ENCODE data around the gene DNASE1L3. TPM values are rescaled to one million over a fixed set of nuclear protein-coding genes. Genes with fewer than 3 reads are reported as not detected.

The DNASE1L3 gene
- total RNA-seq, 4 donors from 2014 or later, result 0.58 to 2.4 (median 1.3) TPM; not detected in 1

DNA sequence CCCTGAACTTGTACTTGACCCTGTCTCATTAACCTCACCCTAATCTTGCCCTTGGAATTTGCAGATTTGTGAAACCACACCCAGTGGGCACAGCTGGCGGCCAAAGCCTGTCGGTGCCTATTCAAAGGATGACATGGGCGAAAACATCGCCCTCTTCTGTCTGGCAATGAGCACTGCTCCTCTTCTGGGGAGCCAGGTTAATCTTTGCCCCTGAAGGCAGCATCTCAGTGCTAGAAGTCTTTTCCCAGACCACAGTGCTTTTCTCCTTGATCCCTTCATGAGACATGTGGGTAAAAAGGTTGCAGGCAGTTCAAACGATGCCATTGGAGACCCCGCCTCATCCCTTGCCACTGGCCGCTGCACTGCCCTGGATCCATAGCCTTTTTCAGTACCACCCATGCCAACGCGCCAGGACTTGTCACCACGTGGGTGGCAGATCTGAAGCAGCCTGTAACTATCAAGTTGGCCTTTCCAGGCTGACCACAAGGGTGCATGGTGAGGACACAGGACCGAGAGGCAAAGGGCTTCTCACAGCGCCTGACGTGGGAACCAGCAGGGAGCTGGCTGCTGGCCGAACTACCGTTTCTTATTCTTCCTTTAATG lies 6.5 kb upstream of the DNASE1L3 start:
- no peaks in the 10 kb centered on the region for H3K9me3 ChIP-seq
- no peak overlapping the region for H3K27ac ChIP-seq
- H3K27me3 ChIP-seq, result no peaks in the 10 kb centered on the region
- TF ChIP-seq POLR2A (IDR thresholded peaks at IDR 0.05) (no peak), CTCF (IDR thresholded peaks at IDR 0.05) (peak; percentile 55 to 78 (median 68))
- no peak overlapping the region for H3K4me3 ChIP-seq
- no peaks in the 10 kb centered on the region for H3K36me3 ChIP-seq
- peak; percentile 78 for ATAC-seq
- peaks cover 0 to 12% (median 0%) of the 10 kb centered on the region in 3 donors for H3K4me1 ChIP-seq
- 20 to 25% methylated on average over 5 to 8 of the region's 15 CpGs for WGBS, 2 donors (ENCODE audit: low coverage in 1 of 2)

GRCh38 chr3:58216496-58217195 lies 5.9 kb upstream of the DNASE1L3 start:
- Histone ChIP-seq H3K9me3 (no peaks in the 10 kb centered on the region), H3K36me3 (no peaks in the 10 kb centered on the region), H3K4me1 (peaks cover 0 to 12% (median 0%) of the 10 kb centered on the region in 3 donors), H3K27ac (no peak overlapping the region), H3K27me3 (no peaks in the 10 kb centered on the region), H3K4me3 (no peak overlapping the region)
- 81 to 82% methylated on average over 10 of the region's 10 CpGs for WGBS, 2 donors (ENCODE audit: low coverage in 1 of 2)
- TF ChIP-seq EP300 (IDR thresholded peaks at IDR 0.05), result no peak
- TF ChIP-seq POLR2A (IDR thresholded peaks at IDR 0.05), result no peak
- no peak for TF ChIP-seq CTCF (IDR thresholded peaks at IDR 0.05)
- TF ChIP-seq POLR2AphosphoS5 (IDR thresholded peaks at IDR 0.05), result no peak
- no peak for ATAC-seq

DNA sequence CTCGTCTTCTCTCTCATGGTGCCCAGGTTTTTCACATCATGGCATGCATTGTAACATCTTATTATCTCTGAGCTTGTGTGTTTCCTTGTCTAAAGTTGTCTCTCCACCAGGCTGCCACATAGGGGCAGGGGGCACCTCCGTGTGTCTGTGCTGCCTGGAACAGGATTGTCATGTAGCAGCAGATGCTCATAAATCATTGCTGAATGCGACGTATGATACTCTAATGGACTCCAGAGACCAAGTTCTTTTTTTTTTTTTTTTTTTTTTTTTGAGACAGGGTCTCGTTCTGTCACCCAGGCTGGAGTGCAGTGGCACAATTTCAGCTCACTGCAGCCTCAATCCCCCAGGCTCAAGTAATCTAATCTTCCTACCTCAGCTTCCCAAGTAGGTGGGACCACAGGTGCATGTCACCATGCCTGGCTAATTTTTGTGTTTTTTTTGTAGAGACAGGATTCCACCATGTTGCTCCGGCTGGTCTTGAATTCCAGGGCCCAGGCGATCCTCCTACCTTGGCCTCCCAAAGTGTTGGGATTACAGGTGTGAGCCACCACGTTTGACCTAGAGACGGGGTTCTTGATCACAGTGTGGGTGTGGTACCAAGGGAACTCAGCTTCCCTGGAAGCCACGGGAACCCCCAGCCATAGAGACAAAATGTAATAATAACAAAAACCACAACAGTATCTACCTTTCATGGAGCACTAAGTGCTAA lies 4.7 kb upstream of the DNASE1L3 start:
- TF ChIP-seq CTCF (IDR thresholded peaks at IDR 0.05), result no peak
- no peak for TF ChIP-seq POLR2AphosphoS5 (IDR thresholded peaks at IDR 0.05)
- no peak for TF ChIP-seq EP300 (IDR thresholded peaks at IDR 0.05)
- no peak for TF ChIP-seq POLR2A (IDR thresholded peaks at IDR 0.05)
- WGBS, 2 donors (ENCODE audit: low coverage in 1 of 2), result 52 to 76% methylated on average over 4 to 5 of the region's 10 CpGs

DNA sequence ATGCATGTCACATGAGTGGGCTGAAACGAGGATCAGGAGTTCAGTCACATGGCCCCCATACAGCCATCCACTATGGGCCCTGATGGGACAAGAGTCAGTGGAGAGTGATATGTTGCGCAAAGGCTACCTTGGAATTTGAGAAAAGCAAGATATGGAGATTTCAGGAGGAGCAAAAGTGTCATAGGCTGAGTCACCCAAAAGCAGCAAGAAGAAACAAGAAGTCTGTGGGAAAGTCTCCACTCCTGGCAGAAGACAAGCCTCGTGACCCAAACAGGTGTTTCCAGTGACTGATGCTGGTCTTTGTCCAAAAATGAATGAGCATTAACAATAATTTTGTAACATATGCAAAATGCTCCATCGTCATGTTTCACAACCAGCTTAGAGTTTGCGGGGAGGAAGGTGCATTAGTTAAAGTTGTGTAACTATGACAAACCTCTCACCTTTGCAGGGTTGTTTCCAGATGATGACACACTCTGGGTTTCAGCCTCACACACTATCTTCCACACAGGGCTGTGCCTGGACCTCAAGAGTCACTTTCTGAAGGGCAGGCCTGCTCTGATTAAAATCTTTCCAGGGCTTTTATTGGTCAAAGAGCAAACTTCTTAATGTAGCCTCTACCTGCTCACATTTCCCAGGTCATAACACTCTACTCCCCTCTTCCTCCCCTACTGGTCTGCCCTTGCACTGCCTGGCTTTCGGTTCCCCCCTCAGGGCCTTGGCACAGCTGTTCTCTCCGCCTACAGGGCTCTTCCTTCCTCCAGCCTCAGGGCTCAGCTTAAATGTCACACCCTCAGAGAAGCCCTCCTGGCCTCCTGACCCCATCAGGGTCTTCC lies 3.9 kb upstream of the DNASE1L3 start:
- TF ChIP-seq POLR2AphosphoS5 (IDR thresholded peaks at IDR 0.05) (no peak), CTCF (IDR thresholded peaks at IDR 0.05) (no peak), EP300 (IDR thresholded peaks at IDR 0.05) (no peak), POLR2A (IDR thresholded peaks at IDR 0.05) (no peak)
- H3K4me3 ChIP-seq, result no peak overlapping the region
- no peaks in the 10 kb centered on the region for H3K9me3 ChIP-seq
- H3K4me1 ChIP-seq, result peaks cover 0 to 12% (median 0%) of the 10 kb centered on the region in 3 donors
- no peaks in the 10 kb centered on the region for H3K27me3 ChIP-seq
- no peak overlapping the region for H3K27ac ChIP-seq
- no peak for ATAC-seq
- 69 to 73% methylated on average over 4 to 6 of the region's 7 CpGs for WGBS, 2 donors (ENCODE audit: low coverage in 1 of 2)
- no peaks in the 10 kb centered on the region for H3K36me3 ChIP-seq

More for the DNA sequence above, 4.7 kb upstream of the DNASE1L3 start:
- Histone ChIP-seq H3K36me3 (no peaks in the 10 kb centered on the region), H3K4me1 (peaks cover 0 to 12% (median 0%) of the 10 kb centered on the region in 3 donors), H3K27me3 (no peaks in the 10 kb centered on the region), H3K9me3 (no peaks in the 10 kb centered on the region), H3K4me3 (no peak overlapping the region), H3K27ac (no peak overlapping the region)
- ATAC-seq, result no peak

Data from gastroesophageal sphincter (tissue), 4 donors.